Stimulated activated CD8-positive, alpha-beta memory T cell treated with anti-CD3 and anti-CD28 coated beads, Interleukin-15, amount 100 ng/mL, for 24 hours (primary cell): ENCODE results near the gene RPL13.
A peak's percentile ranks its signal among the peaks of the same experiment; 100 is the strongest.
"Not testable (repeated sequence)": the region's sequence is repeated elsewhere in the genome, so short reads cannot be mapped to it uniquely, and the experiment has no call there.

ENCODE experiments used
- DNase-seq: peaks from one replicate; pipeline ENCODE4 v3.0.0-alpha.2; 2020; ENCODE audit warnings: low read depth

Gene RPL13

DNA sequence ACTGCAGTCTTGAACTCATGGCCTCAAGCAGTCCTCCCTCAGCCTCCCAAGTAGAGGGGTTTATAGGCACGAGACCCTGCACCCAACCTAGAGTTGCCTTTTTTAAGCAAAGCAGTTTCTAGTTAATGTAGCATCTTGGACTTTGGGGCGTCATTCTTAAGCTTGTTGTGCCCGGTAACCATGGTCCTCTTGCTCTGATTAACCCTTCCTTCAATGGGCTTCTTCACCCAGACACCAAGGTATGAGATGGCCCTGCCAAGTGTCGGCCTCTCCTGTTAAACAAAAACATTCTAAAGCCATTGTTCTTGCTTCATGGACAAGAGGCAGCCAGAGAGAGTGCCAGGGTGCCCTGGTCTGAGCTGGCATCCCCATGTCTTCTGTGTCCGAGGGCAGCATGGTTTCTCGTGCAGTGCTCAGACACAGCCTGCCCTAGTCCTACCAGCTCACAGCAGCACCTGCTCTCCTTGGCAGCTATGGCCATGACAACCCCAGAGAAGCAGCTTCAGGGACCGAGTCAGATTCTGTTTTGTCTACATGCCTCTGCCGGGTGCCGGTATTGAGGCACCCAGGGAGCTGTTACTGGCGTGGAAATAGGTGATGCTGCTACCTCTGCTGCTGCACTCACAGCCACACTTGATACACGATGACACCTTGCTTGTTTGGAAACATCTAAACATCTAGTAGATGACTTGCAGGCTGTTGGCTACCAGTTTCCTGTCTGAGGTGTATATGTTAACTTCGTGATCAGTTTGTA lies 3.3 kb downstream of the RPL13 start:
- DNase-seq: no peak

DNA sequence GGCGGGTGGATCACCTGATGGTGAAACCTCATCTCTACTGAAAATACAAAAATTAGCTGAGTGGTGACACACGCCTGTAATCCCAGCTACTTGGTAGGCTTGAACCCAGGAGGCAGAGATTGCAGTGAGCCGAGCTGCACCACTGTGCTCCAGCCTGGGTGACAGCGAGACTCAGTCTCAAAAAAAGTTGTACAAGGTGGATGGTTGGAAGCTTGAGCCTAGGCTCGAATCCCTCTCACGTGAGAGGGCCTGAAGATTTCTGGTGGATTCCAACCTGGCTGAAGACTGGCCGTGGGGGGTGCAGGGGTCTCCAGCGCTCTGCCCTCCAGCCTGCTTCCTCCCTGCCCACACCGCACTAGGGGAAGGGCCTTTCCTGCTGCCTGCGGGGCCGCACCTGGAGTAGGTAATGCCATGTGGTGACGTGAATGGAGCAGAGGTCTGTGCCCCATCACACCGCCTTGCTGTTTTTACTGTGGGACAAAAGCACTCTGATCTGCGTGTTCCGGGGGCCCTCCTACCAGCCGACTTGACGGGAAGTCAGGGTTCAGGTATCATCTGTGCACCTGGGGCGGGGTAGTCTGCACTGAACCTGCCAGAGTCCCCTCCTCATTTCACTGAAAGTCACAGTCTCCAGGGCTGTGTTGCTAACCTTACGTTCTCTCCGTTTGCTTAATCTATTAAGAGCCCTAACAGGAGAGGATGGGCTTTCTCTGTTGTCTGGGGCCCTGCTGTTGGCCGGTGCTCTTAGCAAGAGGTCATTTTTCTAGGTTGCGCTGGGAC lies 4.2 kb downstream of the RPL13 start:
- DNase-seq: no peak

DNA sequence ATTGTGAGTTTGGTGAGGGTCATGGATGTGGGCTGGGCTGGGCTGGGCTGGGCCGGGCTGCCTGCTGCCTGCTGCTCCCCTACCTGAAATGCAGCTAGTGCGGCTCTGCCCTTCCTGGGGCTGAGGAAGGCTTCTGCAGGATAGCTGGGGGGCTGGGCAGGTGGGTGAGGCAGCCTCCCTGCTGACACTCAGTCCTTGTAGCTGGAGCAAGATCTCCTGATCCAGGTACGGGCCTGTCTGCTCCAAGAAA lies 4.7 kb downstream of the RPL13 start:
- no peak for DNase-seq

DNA sequence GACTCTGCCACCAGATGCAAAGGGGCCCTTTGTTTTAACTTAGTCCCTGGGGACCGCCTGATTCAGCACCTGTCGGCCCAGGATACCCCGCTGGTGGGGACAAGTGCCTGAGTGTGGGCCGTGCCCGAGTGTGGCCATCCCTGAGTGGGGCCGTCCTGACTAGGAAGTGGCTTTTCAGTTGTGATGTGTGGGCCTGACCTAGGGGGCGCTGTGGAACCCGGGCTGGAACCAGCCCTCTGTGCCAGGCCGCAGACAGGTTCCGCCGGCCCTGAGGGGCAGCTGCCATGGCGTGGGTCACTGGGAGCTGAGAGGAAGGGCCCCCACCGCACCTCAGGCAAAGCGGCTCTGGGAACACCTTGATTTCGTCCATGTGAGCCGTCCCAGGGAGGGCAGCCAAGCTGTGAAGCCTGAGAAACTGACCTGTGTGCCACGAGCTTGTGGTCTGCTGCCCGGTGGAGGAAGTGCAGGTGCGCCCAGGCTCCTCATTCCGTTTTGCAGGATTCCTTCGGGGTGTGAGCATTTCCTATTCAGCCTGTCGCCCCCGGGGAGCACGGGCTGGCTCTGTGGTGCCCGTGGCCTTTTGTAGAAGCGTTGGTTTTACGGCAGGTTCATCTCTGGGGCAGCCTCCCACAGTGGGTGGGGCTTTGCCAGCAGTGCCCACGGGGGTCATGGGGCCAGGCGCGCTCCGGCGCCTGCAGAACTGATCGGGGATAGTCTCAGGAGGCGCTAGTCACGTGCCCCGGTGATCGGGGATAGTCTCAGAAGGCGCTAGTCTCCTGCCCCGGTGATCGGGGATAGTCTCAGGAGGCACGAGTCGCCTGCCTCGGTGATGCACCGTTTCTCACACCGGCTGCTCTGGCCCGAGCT lies 5.3 kb downstream of the RPL13 start:
- peak; percentile 42 for DNase-seq

DNA sequence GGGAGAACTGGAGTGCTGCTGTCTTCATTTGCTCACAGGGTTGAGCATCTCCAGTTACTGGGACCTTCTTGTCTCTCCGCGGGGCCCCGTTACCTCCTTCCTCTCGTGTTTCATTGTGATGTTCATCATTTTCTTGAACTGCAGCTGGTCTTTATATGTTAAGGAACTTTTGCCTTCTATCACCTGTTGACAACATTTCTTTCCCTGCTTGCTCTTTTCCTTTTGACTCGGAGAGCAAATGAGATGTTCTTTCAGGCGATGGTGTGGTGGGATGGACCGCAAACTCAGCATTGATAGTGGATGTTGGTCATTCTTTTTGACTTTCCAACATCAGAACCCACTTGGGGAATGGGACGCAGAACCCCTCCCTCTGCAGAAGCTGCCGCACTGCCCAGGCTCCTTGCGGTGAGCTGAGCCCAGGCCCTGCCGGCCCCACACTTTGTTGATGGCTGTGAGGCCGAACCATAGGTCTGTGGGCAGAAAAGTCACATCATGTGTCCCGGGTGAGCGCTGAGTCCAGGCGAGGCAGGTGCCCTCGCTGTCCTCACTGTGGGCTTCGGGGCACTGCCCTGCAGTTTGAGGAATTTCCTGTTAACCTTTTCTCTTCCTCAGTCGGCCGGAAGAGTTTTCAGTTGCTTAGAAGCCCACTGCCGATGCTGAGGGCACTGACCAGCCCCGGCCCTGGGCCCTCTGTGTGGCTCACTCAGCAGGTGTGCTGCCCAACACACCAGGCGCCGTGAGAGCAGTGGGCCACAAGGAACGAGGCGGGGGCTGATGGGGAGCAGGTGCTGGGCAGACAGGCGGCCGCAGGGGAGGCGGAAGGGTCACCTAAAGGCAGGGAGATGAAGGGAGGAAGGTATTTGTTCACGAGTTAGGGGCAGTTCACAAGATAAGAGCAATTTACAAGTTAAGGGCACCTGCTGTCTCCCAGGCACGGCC lies 7.4 kb downstream of the RPL13 start:
- no peak for DNase-seq

DNA sequence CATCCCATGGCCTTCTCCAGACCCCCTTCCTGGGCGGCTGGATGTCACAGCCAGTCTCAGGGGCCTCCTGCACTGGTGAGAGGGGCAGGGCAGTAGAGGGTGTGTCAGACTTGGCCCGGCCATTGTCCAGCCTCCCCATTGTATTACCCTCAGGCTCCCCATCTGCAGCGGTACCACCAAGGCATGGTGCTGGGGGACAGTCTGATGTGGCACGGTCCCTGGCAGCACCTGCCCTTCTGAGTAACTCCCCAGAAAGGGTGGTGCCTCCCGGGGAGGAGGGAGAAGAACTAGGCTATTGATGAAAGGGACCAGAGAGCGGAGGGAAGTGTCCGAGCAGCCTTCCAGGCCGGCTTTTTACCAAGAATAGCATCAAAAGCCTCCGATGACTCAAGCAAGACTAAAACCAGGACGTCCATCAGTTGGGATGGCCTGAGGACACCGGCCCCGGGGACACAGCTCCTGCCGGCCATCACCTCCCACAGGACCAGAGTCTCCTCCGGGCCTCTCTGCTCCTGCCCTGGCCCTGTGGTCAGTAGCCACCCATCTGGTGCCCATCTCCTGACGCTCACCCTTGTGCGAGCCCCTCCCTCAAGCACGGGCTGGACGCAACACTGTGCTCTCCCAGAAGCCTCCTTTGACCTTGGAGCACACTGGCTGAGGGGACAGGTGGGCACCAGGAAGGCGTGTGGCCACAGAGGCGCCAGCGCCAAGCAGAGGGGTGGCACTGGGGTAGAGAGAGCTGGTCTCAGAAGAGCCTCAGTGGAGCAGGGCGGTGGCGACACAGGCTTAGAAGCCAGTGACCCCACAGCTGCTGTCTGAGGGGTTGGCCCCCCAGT lies 9.2 kb downstream of the RPL13 start:
- DNase-seq: no peak

DNA sequence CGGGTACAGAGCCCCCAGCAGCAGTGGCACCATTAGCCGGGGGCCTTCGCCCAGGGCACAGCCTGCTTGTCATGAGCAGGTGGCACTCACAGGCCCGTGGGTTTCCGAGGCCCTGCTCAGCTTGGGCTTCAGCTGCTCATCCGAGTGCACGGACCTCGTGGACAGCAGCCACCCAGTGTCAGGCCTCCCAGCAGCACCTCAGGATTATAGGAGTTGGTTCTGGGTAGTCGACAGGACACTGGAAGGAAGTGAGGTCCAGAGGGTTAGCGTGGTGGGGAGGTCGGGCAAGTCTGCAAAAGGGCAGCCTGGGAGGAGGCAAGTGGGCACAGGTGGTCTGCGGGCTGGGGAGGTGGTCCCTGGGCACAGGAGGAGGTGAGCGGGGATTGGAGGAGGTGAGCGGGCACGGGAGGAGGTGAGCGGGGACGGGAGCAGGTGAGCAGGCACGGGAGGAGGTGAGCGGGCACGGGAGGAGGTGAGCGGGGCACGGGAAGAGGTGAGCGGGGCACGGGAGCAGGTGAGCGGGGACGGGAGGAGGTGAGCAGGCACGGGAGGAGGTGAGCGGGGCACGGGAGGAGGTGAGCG lies 10.0 kb downstream of the RPL13 start:
- no peak for DNase-seq

DNA sequence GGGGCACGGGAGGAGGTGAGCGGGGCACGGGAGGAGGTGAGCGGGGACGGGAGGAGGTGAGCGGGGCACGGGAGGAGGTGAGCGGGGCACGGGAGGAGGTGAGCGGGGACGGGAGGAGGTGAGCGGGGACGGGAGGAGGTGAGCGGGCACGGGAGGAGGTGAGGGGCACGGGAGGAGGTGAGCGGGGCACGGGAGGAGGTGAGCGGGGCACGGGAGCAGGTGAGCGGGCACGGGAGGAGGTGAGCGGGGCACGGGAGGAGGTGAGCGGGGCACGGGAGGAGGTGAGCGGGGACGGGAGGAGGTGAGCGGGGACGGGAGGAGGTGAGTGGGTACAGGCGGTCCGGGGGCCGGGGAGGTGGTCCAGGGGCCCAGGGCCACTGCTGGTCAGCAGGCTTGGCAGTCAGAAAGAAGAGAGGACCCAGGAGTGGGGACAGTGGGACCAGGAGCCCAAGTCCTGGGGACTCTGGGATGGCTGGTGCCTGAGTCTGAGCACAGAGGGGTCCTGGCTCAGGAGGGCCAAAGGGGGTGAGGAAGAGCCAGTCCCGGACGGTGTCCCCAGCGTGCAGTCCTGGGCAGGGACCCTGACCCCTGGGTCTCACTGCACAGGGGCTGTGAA lies 10.6 kb downstream of the RPL13 start:
- DNase-seq: not testable (repeated sequence)

DNA sequence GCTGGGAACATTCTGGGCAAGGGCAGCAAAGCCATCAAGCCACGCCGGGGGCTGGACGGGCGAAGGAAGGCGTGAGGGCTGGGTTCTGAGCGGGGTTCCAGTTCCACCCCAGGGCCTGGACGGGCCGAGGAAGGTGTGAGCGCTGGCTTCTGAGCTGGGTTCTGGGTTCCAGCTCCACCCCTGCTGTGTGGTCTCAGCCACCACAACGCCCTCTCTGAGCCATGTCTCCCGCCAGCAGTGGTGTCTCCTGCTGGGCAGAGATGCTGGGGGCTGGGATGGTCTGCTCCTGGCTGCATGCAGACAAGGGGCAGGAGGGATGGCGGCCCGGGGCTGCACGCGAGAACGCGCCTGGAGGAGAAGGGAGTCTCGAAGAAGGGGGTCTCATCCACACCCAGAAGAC lies 11.2 kb downstream of the RPL13 start:
- no peak for DNase-seq

DNA sequence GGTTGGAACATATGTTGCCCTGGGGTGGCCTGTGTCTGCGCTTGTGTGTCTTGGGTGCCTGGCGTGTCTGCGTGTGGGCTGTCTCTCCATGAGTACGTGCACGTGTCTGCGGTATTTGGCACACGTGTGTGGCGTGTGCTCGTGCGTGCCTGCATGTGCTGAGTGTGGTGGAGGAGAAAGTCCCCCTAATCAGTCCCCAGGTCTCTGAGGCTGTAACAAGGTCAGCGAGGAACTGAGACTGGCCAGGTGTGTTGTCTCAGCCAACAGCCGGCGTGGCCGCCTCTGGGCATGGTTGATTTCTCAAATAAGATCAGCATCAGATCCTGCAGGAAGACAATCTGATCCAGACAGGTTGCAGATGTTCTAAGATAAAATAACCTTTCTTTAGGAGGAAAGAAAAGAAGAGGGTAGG lies 11.6 kb downstream of the RPL13 start:
- DNase-seq: no peak

DNA sequence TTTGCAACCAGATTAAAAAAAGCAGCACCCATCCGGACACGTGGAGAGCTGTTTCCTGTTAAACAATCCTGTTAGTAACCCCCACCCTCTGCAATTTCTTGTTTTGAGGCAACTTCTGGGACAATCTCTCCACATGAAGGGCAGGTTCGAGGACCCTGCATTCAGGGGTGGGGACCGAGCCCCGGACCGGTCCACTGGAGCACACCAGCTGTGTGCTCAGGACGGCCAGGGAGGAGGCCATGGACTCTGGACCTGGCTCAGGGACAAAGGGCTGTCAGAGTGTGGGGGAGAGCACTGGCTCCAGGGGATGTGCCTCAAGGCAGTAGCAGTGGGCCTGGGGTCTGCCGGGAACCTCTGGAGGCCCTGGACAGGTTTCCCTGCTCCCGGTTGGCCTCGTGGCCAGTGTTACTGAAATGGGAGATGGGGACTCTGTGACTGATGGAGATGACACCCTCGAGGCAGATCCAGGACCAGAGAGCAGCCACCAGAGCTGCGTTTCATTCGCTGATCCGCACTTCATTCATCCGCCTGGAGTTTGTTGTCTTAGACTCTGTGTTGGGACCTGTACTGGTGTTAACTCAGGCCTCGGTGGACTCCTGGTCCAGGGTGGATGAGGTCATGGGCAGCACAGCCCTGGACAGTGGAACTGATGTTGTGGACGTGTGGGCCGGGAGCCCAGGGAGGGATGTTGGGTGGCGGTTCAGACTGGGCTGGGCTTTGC lies 12.2 kb downstream of the RPL13 start:
- no peak for DNase-seq

DNA sequence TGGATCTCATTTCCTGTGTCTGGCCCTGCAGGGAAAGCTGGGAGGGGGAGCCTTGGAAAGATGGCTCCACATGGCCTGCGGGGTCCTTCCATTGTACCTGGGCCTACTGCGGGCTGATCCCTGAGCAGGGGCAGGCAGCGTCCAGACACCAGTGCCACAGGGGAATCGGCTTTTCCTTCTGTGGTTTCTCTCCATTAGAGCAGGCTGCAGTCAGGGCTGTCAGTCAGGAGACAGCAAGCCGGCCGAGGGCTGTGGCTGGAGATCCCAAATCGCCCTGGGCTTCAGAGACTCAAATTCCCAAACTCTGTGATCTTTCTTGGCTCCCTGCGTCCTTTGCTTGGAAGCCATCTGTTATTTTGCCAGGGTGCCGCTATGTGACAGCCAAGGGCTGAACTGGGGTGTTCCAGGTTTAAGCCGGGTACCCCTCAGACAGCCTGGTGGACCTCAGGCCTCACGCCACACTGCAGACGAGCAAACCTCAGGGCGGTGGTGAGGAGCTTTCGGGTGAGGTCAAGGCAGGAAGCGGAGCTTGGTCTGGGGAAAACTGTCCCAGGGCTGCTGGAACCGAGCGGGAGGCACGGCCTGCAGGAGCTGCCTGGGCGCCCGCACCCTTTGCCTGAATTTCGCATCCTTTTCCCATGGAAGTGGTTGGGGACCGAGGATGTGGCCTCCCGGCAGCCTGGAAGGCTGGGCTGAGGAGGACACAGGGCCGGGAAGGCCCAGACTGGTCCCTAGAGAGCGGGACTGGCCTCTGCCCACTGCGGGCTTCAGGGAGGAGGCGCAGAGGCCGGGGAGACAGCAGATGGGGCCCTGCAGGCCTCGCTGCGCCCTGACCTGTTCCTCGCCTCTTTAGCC lies 13.6 kb downstream of the RPL13 start:
- DNase-seq: no peak

DNA sequence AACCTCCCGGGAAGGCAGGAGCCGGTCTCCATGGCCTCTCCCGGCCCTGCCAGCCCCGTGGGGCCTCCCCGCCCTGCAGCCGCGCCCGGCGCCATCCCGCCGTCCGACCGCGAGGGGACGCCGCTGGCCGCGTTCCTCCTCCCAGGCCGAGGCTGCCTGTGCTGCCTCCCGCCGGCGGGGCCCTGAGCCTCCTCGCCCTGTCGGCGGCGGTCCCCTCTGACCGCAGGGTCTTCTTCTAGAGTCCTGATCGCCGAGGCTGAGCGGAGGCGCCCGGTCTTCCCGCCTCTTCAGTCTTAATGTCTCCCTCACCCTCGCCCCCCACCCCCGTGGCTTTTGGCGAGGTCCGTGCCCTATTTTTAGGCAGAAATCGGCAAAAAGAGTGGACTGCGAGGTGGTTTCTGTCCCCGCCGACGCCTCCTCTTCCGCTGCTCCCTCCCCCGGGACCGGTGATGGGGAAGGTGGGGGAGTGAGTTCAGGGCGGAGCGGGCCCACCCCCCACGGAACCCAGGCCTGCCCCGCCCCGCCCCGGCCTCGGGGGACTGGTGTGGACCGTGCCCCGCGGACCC lies 14.3 kb downstream of the RPL13 start:
- DNase-seq: peak; percentile 39

DNA sequence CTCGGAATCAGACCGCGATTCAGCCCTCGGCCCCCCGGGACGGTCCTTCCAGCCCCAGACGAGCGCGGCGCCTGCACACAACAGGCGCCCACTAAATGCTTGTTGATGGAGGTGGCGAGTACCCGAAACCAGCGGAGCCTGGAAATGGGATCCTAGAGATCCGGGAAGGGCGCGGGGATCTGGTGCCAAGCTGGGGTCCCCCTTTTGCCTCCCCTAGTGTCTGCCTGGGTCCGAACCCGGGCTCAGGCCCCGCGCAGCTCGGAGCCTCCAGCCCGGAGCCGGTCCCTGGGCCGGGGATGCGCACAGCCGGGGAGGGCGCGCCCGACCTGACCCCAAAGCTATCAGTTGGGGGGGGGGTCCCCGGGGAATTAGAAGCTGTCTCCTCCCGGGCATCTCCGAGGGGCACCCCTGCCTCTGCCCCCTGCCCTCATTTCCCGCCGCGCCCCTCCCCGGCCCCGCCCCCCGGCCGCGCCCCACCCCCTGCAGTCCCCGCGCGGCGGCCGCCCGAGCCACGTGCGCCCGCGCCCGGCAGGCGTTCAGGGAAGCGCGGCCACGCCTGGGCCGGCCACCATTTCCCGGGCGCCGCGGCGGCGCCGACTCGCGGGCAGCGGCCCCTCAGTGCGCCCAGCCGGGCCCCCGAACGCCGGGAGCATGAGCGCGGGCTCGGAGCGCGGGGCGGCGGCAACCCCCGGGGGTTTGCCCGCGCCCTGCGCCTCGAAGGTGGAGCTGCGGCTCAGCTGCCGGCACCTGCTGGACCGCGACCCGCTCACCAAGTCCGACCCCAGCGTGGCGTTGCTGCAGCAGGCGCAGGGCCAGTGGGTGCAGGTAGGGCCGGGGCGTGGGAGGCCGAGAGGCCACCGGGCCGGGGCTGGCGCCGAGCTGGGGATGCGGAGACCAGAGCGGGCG lies 15.0 kb downstream of the RPL13 start, which contains the start of gene CPNE7:
TSS of gene CPNE7 (plus strand) at position 512 of the 906 bp plus-strand sequence. CDS start at position 652, 140 bp downstream.
- no peak for DNase-seq

DNA sequence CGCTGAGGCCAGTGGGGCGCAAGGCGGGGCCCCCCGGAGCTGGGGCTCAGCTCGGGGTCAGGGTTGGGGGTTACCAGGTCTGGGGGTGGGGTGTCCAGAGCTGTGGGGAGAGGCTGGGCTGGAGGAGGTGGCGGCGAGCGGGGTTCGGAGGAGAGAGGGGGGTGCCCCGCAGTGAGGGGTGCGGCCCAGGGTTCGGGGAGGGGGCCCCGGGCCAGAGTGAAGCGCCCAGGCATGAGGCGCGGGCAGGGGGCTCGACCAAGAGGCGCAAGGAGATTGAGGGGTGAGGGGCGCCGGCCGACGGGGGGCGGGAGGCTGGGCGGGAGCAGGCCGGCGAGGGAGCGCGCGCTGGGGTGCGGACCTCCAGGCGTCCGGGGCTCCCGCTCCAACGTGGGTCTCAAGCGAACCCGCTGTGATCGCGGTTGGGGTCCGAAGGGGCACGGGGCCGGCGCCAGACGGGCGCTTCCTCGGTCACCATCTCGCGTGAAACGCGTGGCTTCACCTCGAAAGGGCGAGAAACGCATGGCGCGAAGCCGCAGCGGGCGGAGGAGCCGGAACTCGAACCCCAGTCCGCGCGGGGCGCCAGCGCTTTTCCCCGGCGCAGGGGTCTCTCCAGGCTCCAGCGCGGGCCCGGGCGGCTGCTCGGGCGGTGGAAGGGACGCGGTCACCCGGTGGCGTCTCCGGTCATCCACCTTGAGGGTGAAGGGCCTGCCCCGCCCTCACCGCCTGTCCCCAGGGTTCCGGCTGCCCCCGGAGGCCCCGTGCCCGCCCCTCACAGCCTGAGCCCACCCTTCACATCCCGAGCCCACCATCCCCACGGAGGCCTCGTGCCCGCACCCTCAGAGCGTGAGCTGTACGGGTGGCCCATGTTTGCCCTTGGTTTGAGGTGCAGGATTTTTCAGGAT lies 15.9 kb downstream of the RPL13 start:
- DNase-seq: no peak
